T1000 (cell line): ENCODE data around the gene PRKRIP1.
"Not testable (repeated sequence)": the region's sequence is repeated elsewhere in the genome, so short reads cannot be mapped to it uniquely, and the experiment has no call there.

Experiments used
- DNase-seq: peaks from one replicate; lab custom pipeline; 2025; ENCODE audit warnings: mixed read lengths; lab: John Stamatoyannopoulos, UW

PRKRIP1 gene

GRCh38 chr7:102404005-102404861 lies 8.1 kb downstream of the PRKRIP1 start:
- no peak for DNase-seq

GRCh38 chr7:102404862-102405188 lies 8.7 kb downstream of the PRKRIP1 start:
- DNase-seq: not testable (repeated sequence)

GRCh38 chr7:102407910-102408309 lies 11.7 kb downstream of the PRKRIP1 start:
- DNase-seq: no peak

- DNase-seq: not testable (repeated sequence)
These were observed 12.4 kb downstream of the PRKRIP1 start for GRCh38 chr7:102408530-102408929.

GRCh38 chr7:102409340-102409739 lies 13.2 kb downstream of the PRKRIP1 start:
- DNase-seq: no peak

- no peak for DNase-seq
These were observed 14.0 kb downstream of the PRKRIP1 start for GRCh38 chr7:102410123-102410522.

GRCh38 chr7:102410918-102411317 lies 14.8 kb downstream of the PRKRIP1 start:
- DNase-seq: no peak

GRCh38 chr7:102412548-102412947 lies 16.4 kb downstream of the PRKRIP1 start:
- no peak for DNase-seq

GRCh38 chr7:102413091-102413490 lies 16.9 kb downstream of the PRKRIP1 start:
- no peak for DNase-seq

- DNase-seq: no peak
These were observed 17.4 kb downstream of the PRKRIP1 start for GRCh38 chr7:102413611-102414010.

- no peak for DNase-seq
These were observed 19.6 kb downstream of the PRKRIP1 start for GRCh38 chr7:102415685-102416225.

GRCh38 chr7:102416406-102416805 lies 20.2 kb downstream of the PRKRIP1 start:
- no peak for DNase-seq

- no peak for DNase-seq
These were observed 20.9 kb downstream of the PRKRIP1 start for GRCh38 chr7:102417105-102417504.

- no peak for DNase-seq
These were observed 22.4 kb downstream of the PRKRIP1 start for GRCh38 chr7:102418592-102418991.

GRCh38 chr7:102421706-102422240 lies 25.6 kb downstream of the PRKRIP1 start:
- DNase-seq: no peak

GRCh38 chr7:102424129-102424551 lies 28.0 kb downstream of the PRKRIP1 start:
- no peak for DNase-seq

GRCh38 chr7:102424787-102425218 lies 28.6 kb downstream of the PRKRIP1 start:
- DNase-seq: no peak

- no peak for DNase-seq
These were observed 29.6 kb downstream of the PRKRIP1 start for GRCh38 chr7:102425639-102426267.

GRCh38 chr7:102426268-102427018 lies 30.3 kb downstream of the PRKRIP1 start:
- DNase-seq: no peak

GRCh38 chr7:102427019-102427405 lies 30.8 kb downstream of the PRKRIP1 start:
- no peak for DNase-seq

GRCh38 chr7:102429141-102429899 lies 33.2 kb downstream of the PRKRIP1 start:
- no peak for DNase-seq
